Thyroid gland (tissue), 4 donors: ENCODE measurements around the gene NGFR. TPM values are rescaled to one million over a fixed set of nuclear protein-coding genes. Genes with fewer than 3 reads are reported as not detected.

ENCODE experiments used
- DNase-seq, 2 donors: peaks; one replicate each; pipeline ENCODE4 v3.0.0-alpha.2; 2019
- H3K27ac ChIP-seq, 3 donors: fragments of 200-600 bp; sonication (generic); 1 replicate in 2 of 3; 2 replicates in 1 of 3; pipeline ENCODE4 v1.5.1; 2016 to 2019; ENCODE audit warnings: mild to moderate bottlenecking in 1 of 3, moderate library complexity in 1 of 3
- H3K27me3 ChIP-seq: fragments of 200-600 bp; sonication (generic); one replicate; pipeline ENCODE4 v1.5.1; 2019
- H3K36me3 ChIP-seq, 2 donors: fragments of 200-600 bp; sonication (generic); one replicate each; pipeline ENCODE4 v1.5.1; 2016 to 2019
- H3K4me1 ChIP-seq, 2 donors: fragments of 200-600 bp; sonication (generic); one replicate each; pipeline ENCODE4 v1.5.1; 2017 to 2019
- H3K4me3 ChIP-seq, 3 donors: fragments of 200-600 bp; sonication (generic); replicated peaks in 1 of 3; 1 replicate in 2 of 3; 2 replicates in 1 of 3; pipeline ENCODE4 v1.5.1; 2016; ENCODE audit warnings: mild to moderate bottlenecking in 1 of 3
- H3K9me3 ChIP-seq: fragments of 200-600 bp; sonication (generic); one replicate; pipeline ENCODE4 v1.5.1; 2017
- CTCF ChIP-seq, 6 experiments: fragments of 200-600 bp in 3 of 6; fragments of 450-650 bp in 3 of 6; sonication (generic) in 3 of 6; IDR thresholded peaks; one replicate each; pipeline ENCODE4 v1.5.1; 2016 to 2019; ENCODE audit warnings: antibody characterized with exemption in 6 of 6, mild to moderate bottlenecking in 2 of 6, inconsistent platforms in 1 of 6, moderate library complexity in 1 of 6
- POLR2A ChIP-seq, 2 donors: fragments of 450-650 bp; IDR thresholded peaks; one replicate each; pipeline ENCODE4 v1.6.1; 2017; ENCODE audit warnings: antibody characterized with exemption in 2 of 2, mild to moderate bottlenecking in 2 of 2, moderate library complexity in 1 of 2
- WGBS, 2 donors: methylation state at CpG; one replicate each; pipeline ENCODE4 v1.1.5; 2017; 5-methylcytosine and 5-hydroxymethylcytosine counted together
- intact Hi-C: fragments of 100-400 bp; cut with DNase I; formaldehyde crosslinking; loops from one replicate; pipeline ENCODE4 v1.15.1; 2023
- total RNA-seq, 4 donors: library from RNA; depleted of rRNA; stranded (reverse); fragments of >200 nt; gene quantifications; one replicate each; pipeline ENCODE4 v1.2.3, GENCODE V29; 2016

NGFR gene
- total RNA-seq, 4 donors from 2014 or later: 14.5 to 34.0 (median 21.1) TPM

GRCh38 chr17:49522357-49522890, 27.3 kb downstream of the NGFR start:
- Histone ChIP-seq H3K4me1 (peaks cover 0 to 10% of the 10 kb centered on the region in 2 donors), H3K27me3 (no peaks in the 10 kb centered on the region), H3K27ac (no peak overlapping the region), H3K9me3 (no peaks in the 10 kb centered on the region), H3K4me3 (no peak overlapping the region), H3K36me3 (no peaks in the 10 kb centered on the region)
- 85 to 93% methylated on average over 6 of the region's 6 CpGs for WGBS, 2 donors
- DNase-seq: no peak
- no peak for TF ChIP-seq CTCF (IDR thresholded peaks at IDR 0.05)
- no peak for TF ChIP-seq POLR2A (IDR thresholded peaks at IDR 0.05)
- intact Hi-C loops: no loop called here

- 84 to 94% methylated on average over 5 of the region's 5 CpGs for WGBS, 2 donors
- Histone ChIP-seq H3K4me3 (no peak overlapping the region), H3K27ac (no peak overlapping the region), H3K36me3 (no peaks in the 10 kb centered on the region), H3K4me1 (peaks cover 0 to 10% of the 10 kb centered on the region in 2 donors), H3K27me3 (no peaks in the 10 kb centered on the region), H3K9me3 (no peaks in the 10 kb centered on the region)
- intact Hi-C loops: no loop called here
- no peak for DNase-seq
- no peak for TF ChIP-seq POLR2A (IDR thresholded peaks at IDR 0.05)
- TF ChIP-seq CTCF (IDR thresholded peaks at IDR 0.05): no peak
Measured at GRCh38 chr17:49523196-49523595, 28.1 kb downstream of the NGFR start.

- TF ChIP-seq CTCF (IDR thresholded peaks at IDR 0.05): no peak
- no peak for TF ChIP-seq POLR2A (IDR thresholded peaks at IDR 0.05)
- Histone ChIP-seq H3K36me3 (no peaks in the 10 kb centered on the region), H3K9me3 (no peaks in the 10 kb centered on the region), H3K27ac (no peak overlapping the region), H3K27me3 (no peaks in the 10 kb centered on the region), H3K4me3 (no peak overlapping the region), H3K4me1 (peaks cover 0 to 10% of the 10 kb centered on the region in 2 donors)
- DNase-seq: peak; percentile 30 to 37
- intact Hi-C loops: no loop called here
- WGBS, 2 donors: 78 to 82% methylated on average over 5 to 8 of the region's 11 CpGs
Measured at GRCh38 chr17:49523706-49524472, 28.8 kb downstream of the NGFR start.

- H3K27ac ChIP-seq: no peak overlapping the region
- DNase-seq: no peak
Measured at GRCh38 chr17:49524473-49525359, 29.6 kb downstream of the NGFR start.

More at GRCh38 chr17:49524473-49525359, 29.6 kb downstream of the NGFR start:
- no peak for TF ChIP-seq CTCF (IDR thresholded peaks at IDR 0.05)
- TF ChIP-seq POLR2A (IDR thresholded peaks at IDR 0.05): no peak
- peaks cover 0 to 10% of the 10 kb centered on the region in 2 donors for H3K4me1 ChIP-seq
- intact Hi-C loops: no loop called here
- no peaks in the 10 kb centered on the region for H3K27me3 ChIP-seq
- H3K4me3 ChIP-seq: no peak overlapping the region
- WGBS, 2 donors: 88 to 92% methylated on average over 13 to 16 of the region's 17 CpGs
- no peaks in the 10 kb centered on the region for H3K9me3 ChIP-seq
- no peaks in the 10 kb centered on the region for H3K36me3 ChIP-seq
